ENCODE measurements around the gene ITGB7. TPM values are rescaled to one million over a fixed set of nuclear protein-coding genes. Genes with fewer than 3 reads are reported as not detected.

ITGB7 gene
- total and polyA plus RNA-seq, 9 of the 15 experiments (the other 6 are each of a cell fraction or from before 2014, with no cell fraction given) = 0.06 to 2.0 (median 0.67) TPM

- TF ChIP-seq POLR3A (IDR thresholded peaks at IDR 0.05; ENCODE audit: borderline replicate concordance, extremely low read depth, insufficient read depth, insufficient read length) (no peak), FOXM1 (IDR thresholded peaks at IDR 0.05; ENCODE audit: low read depth) (no peak), FOXM1 (CRISPR knock-in tag; IDR thresholded peaks at IDR 0.05; ENCODE audit: low read depth) (no peak), CAMTA2 (CRISPR knock-in tag; conservative IDR thresholded peaks at IDR 0.05) (no peak), ZNF512 (tag; IDR thresholded peaks at IDR 0.05) (no peak), GATAD2A (IDR thresholded peaks at IDR 0.05) (no peak), GABPA (tag; conservative IDR thresholded peaks at IDR 0.05; ENCODE audit: low read depth) (peak; percentile 81), PTRF (tag; IDR thresholded peaks at IDR 0.05) (no peak), FUS (optimal IDR thresholded peaks at IDR 0.05; ENCODE audit: low read depth, low read length) (no peak), SIN3A (IDR thresholded peaks at IDR 0.05; ENCODE audit: borderline replicate concordance in 2 of 2, control insufficient read depth in 1 of 2, low read depth in 2 of 2, low read length in 2 of 2) (peak in 1 of 2 experiments; percentile 96; a peak in 3 of 4 replicates), ZNF696 (CRISPR knock-in tag; conservative IDR thresholded peaks at IDR 0.05) (no peak), HMG20A (CRISPR knock-in tag; conservative IDR thresholded peaks at IDR 0.05) (no peak), ZNF124 (CRISPR knock-in tag; IDR thresholded peaks at IDR 0.05) (no peak), POLR2A (conservative IDR thresholded peaks at IDR 0.05) (peak; percentile 79), TBL1XR1 (IDR thresholded peaks at IDR 0.05; ENCODE audit: low read length in 2 of 2) (no peak), ZBTB1 (CRISPR knock-in tag; IDR thresholded peaks at IDR 0.05; ENCODE audit: borderline replicate concordance, low read depth) (no peak), SREBF2 (CRISPR knock-in tag; IDR thresholded peaks at IDR 0.05) (no peak), POLR3G (IDR thresholded peaks at IDR 0.05; ENCODE audit: extremely low read depth, insufficient read length, insufficient replicate concordance) (no peak)
- TF ChIP-seq, protein P1, sequence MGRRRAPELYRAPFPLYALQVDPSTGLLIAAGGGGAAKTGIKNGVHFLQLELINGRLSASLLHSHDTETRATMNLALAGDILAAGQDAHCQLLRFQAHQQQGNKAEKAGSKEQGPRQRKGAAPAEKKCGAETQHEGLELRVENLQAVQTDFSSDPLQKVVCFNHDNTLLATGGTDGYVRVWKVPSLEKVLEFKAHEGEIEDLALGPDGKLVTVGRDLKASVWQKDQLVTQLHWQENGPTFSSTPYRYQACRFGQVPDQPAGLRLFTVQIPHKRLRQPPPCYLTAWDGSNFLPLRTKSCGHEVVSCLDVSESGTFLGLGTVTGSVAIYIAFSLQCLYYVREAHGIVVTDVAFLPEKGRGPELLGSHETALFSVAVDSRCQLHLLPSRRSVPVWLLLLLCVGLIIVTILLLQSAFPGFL (CRISPR knock-in tag; IDR thresholded peaks at IDR 0.05) = no peak
- TF ChIP-seq, protein P2, sequence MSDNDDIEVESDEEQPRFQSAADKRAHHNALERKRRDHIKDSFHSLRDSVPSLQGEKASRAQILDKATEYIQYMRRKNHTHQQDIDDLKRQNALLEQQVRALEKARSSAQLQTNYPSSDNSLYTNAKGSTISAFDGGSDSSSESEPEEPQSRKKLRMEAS (CRISPR knock-in tag; IDR thresholded peaks at IDR 0.05) = peak; percentile 58
- TF ChIP-seq, protein P3, sequence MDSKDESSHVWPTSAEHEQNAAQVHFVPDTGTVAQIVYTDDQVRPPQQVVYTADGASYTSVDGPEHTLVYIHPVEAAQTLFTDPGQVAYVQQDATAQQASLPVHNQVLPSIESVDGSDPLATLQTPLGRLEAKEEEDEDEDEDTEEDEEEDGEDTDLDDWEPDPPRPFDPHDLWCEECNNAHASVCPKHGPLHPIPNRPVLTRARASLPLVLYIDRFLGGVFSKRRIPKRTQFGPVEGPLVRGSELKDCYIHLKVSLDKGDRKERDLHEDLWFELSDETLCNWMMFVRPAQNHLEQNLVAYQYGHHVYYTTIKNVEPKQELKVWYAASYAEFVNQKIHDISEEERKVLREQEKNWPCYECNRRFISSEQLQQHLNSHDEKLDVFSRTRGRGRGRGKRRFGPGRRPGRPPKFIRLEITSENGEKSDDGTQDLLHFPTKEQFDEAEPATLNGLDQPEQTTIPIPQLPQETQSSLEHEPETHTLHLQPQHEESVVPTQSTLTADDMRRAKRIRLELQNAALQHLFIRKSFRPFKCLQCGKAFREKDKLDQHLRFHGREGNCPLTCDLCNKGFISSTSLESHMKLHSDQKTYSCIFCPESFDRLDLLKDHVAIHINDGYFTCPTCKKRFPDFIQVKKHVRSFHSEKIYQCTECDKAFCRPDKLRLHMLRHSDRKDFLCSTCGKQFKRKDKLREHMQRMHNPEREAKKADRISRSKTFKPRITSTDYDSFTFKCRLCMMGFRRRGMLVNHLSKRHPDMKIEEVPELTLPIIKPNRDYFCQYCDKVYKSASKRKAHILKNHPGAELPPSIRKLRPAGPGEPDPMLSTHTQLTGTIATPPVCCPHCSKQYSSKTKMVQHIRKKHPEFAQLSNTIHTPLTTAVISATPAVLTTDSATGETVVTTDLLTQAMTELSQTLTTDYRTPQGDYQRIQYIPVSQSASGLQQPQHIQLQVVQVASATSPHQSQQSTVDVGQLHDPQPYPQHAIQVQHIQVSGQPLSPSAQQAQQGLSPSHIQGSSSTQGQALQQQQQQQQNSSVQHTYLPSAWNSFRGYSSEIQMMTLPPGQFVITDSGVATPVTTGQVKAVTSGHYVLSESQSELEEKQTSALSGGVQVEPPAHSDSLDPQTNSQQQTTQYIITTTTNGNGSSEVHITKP (IDR thresholded peaks at IDR 0.05; ENCODE audit: partially characterized antibody) = no peak
These were observed 44.7 kb upstream of the ITGB7 start (continued) for GRCh38 chr12:53251477-53252348.
